Camera-type eye (tissue), 1 donor: ENCODE measurements around the gene FOXD4. TPM values are rescaled to one million over a fixed set of nuclear protein-coding genes. Genes with fewer than 3 reads are reported as not detected.

ENCODE experiments used
- total RNA-seq: library from RNA; depleted of rRNA; stranded (reverse); fragments of >200 nt; gene quantifications from one replicate; pipeline ENCODE4 v1.2.3, GENCODE V29; 2014

Gene FOXD4
- total RNA-seq = 0.82 TPM

DNA sequence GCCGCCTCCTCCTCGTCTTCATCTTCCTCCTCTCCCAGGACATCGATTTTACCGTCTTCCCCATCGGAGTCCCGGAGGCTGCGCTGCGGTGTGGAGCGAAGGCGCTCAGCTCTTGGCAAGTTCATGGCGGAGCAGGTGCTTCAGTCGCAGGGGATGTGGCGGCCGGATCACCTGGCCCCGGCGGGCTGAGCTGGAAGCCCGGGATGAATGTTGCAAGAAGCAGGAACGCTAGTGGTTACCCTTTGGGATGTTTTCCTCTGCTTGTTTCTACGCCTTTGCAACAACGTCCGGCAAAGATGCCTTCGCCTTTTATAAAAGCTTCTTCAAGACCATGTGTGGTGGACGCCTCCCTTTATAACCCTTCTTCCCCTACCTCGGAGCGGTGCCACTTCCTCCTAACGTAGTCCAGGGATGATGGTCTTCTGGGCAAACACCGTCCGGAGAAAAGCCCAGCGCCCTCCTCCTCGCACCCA, at the start of gene FOXD4:
Gene FOXD4 (minus strand): TSS at position 423 of the 473 bp plus-strand sequence. CDS start 298 bp downstream, at position 125.

Other genes starting within 250 kb of the FOXD4 start
- gene WASHC1, start 89.0 kb downstream of the FOXD4 start, total RNA-seq = 11.8 TPM
- gene ZNG1A, start 60.6 kb upstream of the FOXD4 start, total RNA-seq = 94.3 TPM
- gene DOCK8, start 96.4 kb upstream of the FOXD4 start, total RNA-seq = 33.6 TPM